DOHH2 (cell line): ENCODE measurements around the gene CMPK2.

Experiments
- H3F3A ChIP-seq: fragments of 200-600 bp; sonication (generic), shearing (Covaris generic); 2 replicates; pipeline ENCODE4 v1.6.0; 2016; ENCODE audit warnings: antibody characterized with exemption, mild to moderate bottlenecking; ENCODE audit not compliant: control insufficient read depth, insufficient read depth
- H3K27ac ChIP-seq: fragments of 200-600 bp; sonication (generic); 2 replicates; pipeline ENCODE4 v1.5.1; 2014; ENCODE audit warnings: low read depth, mild to moderate bottlenecking, low read length, moderate library complexity
- H3K27me3 ChIP-seq: fragments of 200-600 bp; sonication (generic); 2 replicates; pipeline ENCODE4 v1.6.1; 2014; ENCODE audit warnings: mild to moderate bottlenecking, low read length, mixed read lengths; ENCODE audit not compliant: control insufficient read depth
- H3K36me3 ChIP-seq: fragments of 200-600 bp; sonication (generic); 2 replicates; pipeline ENCODE4 v1.6.1; 2014; ENCODE audit warnings: mild to moderate bottlenecking, low read length, moderate library complexity, mixed read lengths; ENCODE audit not compliant: control insufficient read depth
- H3K4me1 ChIP-seq: fragments of 200-600 bp; sonication (generic); 2 replicates; pipeline ENCODE4 v1.6.1; 2014; ENCODE audit warnings: mild to moderate bottlenecking, low read length, mixed read lengths; ENCODE audit not compliant: control insufficient read depth
- H3K4me2 ChIP-seq: fragments of 200-600 bp; sonication (generic); 2 replicates; pipeline ENCODE4 v1.6.0; 2014; ENCODE audit warnings: mild to moderate bottlenecking, low read length, moderate library complexity
- H3K4me3 ChIP-seq: fragments of 200-600 bp; sonication (generic); 2 replicates; pipeline ENCODE4 v1.5.1; 2014; ENCODE audit warnings: mild to moderate bottlenecking, low read length, mixed read lengths
- H3K79me2 ChIP-seq: fragments of 200-600 bp; sonication (generic); 2 replicates; pipeline ENCODE4 v1.6.1; 2014; ENCODE audit warnings: mild to moderate bottlenecking, low read length, mixed read lengths; ENCODE audit not compliant: control insufficient read depth
- H3K9me2 ChIP-seq: fragments of 200-600 bp; sonication (generic); replicated peaks from 2 replicates; pipeline ENCODE4 v1.6.1; 2014; ENCODE audit warnings: mild to moderate bottlenecking, low read length, mixed read lengths; ENCODE audit not compliant: control insufficient read depth
- H3K9me3 ChIP-seq: fragments of 200-600 bp; sonication (generic); 2 replicates; pipeline ENCODE4 v1.6.1; 2014; ENCODE audit warnings: antibody characterized with exemption, low read length, mixed read lengths; ENCODE audit not compliant: control insufficient read depth, insufficient read depth
- H4K20me1 ChIP-seq: fragments of 200-600 bp; sonication (generic); 2 replicates; pipeline ENCODE4 v1.6.0; 2014; ENCODE audit warnings: low read depth, mild to moderate bottlenecking, antibody characterized with exemption, low read length, moderate library complexity; ENCODE audit not compliant: control insufficient read depth, insufficient read depth
- EZH2phosphoT487 ChIP-seq: fragments of 200-600 bp; sonication (generic); IDR thresholded peaks from 2 replicates; pipeline ENCODE4 v1.6.1; 2017; ENCODE audit warnings: borderline replicate concordance, mild to moderate bottlenecking, antibody characterized with exemption, low read length, moderate library complexity, mixed read lengths
- TF ChIP-seq, protein P1 (sequence below): fragments of 200-600 bp; sonication (generic); IDR thresholded peaks from one replicate; pipeline ENCODE4 v1.5.1; 2014; ENCODE audit warnings: antibody characterized with exemption, mild to moderate bottlenecking, low read depth, low read length; ENCODE audit not compliant: poor library complexity, severe bottlenecking

The CMPK2 gene, protein sequence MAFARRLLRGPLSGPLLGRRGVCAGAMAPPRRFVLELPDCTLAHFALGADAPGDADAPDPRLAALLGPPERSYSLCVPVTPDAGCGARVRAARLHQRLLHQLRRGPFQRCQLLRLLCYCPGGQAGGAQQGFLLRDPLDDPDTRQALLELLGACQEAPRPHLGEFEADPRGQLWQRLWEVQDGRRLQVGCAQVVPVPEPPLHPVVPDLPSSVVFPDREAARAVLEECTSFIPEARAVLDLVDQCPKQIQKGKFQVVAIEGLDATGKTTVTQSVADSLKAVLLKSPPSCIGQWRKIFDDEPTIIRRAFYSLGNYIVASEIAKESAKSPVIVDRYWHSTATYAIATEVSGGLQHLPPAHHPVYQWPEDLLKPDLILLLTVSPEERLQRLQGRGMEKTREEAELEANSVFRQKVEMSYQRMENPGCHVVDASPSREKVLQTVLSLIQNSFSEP

DNA sequence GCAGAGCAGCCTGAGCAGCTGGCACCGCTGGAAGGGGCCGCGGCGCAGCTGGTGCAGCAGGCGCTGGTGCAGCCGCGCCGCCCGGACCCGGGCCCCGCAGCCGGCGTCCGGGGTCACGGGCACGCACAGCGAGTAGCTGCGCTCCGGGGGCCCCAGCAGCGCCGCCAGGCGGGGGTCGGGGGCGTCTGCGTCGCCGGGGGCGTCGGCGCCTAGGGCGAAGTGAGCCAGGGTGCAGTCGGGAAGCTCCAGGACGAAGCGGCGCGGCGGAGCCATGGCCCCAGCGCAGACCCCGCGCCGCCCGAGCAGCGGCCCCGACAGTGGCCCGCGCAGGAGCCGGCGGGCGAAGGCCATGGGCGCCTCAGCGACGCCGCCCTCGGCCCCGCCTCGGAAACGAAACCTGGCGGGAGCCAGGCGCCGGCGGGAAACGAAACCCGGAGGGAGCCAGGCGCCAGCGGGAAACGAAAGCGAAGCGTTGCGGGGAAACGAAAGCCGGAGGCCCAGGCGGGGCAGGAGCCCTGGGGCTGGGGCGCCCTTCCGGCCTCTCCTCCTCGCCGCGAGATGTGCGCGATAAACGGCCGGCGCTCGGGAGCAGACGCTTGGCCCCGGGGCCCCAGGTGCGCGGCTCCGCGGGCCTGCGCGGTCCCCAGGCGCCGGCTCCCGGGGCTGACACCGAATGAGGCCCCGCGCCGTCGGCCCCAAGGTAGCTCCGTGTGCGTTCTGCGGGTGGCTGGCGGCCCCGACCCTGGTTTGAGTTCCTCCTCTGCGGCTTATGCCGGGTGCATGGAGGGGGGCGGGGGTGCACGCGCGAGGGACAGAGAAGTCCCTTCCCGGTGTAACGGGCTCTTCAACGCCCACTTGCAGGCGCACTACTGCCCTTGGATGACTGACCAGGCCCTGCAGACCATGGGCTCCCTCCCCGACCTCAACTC is at the start of gene CMPK2:
CMPK2 (minus strand) TSS at position 562 of the 929 bp plus-strand sequence; CDS start at position 351, 211 bp downstream.
- Histone ChIP-seq H3K4me3 (peak within 1 kb of the TSS; percentile 81), H3F3A (peaks cover 5% of the 10 kb centered on the region; the same call in 1 of the 2 replicates), H3K27ac (no peak within 1 kb of the TSS), H3K9me2 (no peaks in the 10 kb centered on the region), H3K79me2 (no peaks in the 10 kb centered on the region), H3K4me2 (peak within 1 kb of the TSS; percentile 86), H3K27me3 (0 out of 2 replicates have a peak, but pooled peaks cover 2% of the 10 kb centered on the region), H3K9me3 (peaks cover 2% of the 10 kb centered on the region; the same call in 1 of the 2 replicates), H3K4me1 (peaks cover 17% of the 10 kb centered on the region), H3K36me3 (no peaks in the 10 kb centered on the region), H4K20me1 (no peaks in the 10 kb centered on the region)
- no peak for TF ChIP-seq EZH2phosphoT487
- TF ChIP-seq, protein P1, sequence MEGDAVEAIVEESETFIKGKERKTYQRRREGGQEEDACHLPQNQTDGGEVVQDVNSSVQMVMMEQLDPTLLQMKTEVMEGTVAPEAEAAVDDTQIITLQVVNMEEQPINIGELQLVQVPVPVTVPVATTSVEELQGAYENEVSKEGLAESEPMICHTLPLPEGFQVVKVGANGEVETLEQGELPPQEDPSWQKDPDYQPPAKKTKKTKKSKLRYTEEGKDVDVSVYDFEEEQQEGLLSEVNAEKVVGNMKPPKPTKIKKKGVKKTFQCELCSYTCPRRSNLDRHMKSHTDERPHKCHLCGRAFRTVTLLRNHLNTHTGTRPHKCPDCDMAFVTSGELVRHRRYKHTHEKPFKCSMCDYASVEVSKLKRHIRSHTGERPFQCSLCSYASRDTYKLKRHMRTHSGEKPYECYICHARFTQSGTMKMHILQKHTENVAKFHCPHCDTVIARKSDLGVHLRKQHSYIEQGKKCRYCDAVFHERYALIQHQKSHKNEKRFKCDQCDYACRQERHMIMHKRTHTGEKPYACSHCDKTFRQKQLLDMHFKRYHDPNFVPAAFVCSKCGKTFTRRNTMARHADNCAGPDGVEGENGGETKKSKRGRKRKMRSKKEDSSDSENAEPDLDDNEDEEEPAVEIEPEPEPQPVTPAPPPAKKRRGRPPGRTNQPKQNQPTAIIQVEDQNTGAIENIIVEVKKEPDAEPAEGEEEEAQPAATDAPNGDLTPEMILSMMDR = no peak

DNA sequence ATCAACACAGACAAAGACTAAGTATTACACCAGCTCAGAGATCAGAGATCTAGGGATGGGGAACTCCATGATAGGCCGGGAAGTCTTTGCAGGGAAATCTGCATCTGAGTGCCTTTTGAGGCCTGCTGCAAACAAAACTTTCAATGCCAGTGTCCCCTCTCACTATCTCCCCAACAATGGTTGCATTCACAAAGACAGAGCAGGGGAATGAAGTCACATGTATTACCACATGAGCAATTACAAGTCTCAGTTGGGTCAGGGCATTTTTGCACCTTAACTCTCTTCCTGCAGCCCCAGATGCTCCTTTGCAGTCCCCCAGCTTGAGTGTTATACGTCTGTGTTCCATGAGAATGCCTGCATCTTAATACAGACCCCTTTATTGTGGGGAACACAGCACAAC is 49.7 kb upstream of the CMPK2 start:
- Histone ChIP-seq H3K9me2 (no peaks in the 10 kb centered on the region), H3K4me2 (no peak overlapping the region), H3K27me3 (no peaks in the 10 kb centered on the region), H4K20me1 (no peaks in the 10 kb centered on the region), H3K79me2 (no peaks in the 10 kb centered on the region), H3K27ac (no peak overlapping the region), H3K4me1 (peaks cover 3% of the 10 kb centered on the region), H3K4me3 (no peak overlapping the region), H3K9me3 (no peaks in the 10 kb centered on the region), H3K36me3 (no peaks in the 10 kb centered on the region), H3F3A (no peaks in the 10 kb centered on the region)
- no peak for TF ChIP-seq EZH2phosphoT487
- TF ChIP-seq, protein P1 = no peak

DNA sequence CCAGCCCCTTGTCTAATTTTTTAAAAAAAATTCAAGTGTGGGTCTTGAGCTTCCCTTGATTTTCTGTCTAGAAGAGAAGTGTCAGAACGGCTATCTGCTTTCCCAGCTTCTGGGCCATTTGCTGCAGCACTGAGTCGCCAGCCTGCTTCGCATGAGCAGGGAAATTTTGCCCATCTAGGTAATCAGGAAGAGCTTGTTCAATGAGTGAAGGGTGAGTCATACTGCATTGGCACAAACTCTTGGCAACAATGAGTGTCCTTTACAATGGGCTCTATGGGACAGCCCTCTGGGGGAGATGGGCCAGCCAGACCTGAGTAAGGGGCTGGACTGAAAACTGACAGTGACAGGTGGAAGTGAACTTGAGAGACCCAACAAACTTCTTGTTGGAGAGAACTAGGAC is 49.1 kb upstream of the CMPK2 start:
- Histone ChIP-seq H3K27me3 (no peaks in the 10 kb centered on the region), H3K36me3 (no peaks in the 10 kb centered on the region), H3K79me2 (no peaks in the 10 kb centered on the region), H3F3A (no peaks in the 10 kb centered on the region), H3K4me3 (no peak overlapping the region), H3K9me2 (no peaks in the 10 kb centered on the region), H3K4me2 (no peak overlapping the region), H3K9me3 (no peaks in the 10 kb centered on the region), H3K4me1 (peaks cover 9% of the 10 kb centered on the region), H3K27ac (no peak overlapping the region), H4K20me1 (no peaks in the 10 kb centered on the region)
- TF ChIP-seq, protein P1 = no peak
- TF ChIP-seq EZH2phosphoT487 = no peak
